ENCODE data around the gene THRB.
A peak's percentile ranks its signal among the peaks of the same experiment; 100 is the strongest.

The THRB gene

DNA sequence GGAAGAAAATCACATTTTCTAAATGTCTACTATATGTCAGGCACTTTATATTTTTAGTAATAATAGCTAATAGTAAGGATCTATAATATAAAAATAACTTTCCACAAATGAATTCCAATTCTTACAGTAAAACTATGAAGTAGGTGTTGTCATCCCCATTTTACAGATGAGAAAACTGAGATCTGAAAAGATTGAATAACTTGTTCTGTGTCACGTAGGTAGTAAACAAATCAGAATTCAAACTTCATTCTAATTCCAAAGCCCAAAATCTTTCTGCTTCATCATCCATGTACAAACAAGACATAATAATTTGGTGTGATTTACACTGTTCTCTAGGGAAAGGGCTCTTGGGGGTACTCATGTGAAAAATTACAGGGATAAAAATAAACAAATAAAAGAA is 130.3 kb downstream of the THRB start:
- no peak overlapping the region for H3K27ac ChIP-seq
- DNase-seq (ENCODE audit: low spot score), result no peak
- TF ChIP-seq, protein P1, sequence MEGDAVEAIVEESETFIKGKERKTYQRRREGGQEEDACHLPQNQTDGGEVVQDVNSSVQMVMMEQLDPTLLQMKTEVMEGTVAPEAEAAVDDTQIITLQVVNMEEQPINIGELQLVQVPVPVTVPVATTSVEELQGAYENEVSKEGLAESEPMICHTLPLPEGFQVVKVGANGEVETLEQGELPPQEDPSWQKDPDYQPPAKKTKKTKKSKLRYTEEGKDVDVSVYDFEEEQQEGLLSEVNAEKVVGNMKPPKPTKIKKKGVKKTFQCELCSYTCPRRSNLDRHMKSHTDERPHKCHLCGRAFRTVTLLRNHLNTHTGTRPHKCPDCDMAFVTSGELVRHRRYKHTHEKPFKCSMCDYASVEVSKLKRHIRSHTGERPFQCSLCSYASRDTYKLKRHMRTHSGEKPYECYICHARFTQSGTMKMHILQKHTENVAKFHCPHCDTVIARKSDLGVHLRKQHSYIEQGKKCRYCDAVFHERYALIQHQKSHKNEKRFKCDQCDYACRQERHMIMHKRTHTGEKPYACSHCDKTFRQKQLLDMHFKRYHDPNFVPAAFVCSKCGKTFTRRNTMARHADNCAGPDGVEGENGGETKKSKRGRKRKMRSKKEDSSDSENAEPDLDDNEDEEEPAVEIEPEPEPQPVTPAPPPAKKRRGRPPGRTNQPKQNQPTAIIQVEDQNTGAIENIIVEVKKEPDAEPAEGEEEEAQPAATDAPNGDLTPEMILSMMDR (IDR thresholded peaks at IDR 0.05), result no peak
- H3K4me3 ChIP-seq, result no peak overlapping the region

DNA sequence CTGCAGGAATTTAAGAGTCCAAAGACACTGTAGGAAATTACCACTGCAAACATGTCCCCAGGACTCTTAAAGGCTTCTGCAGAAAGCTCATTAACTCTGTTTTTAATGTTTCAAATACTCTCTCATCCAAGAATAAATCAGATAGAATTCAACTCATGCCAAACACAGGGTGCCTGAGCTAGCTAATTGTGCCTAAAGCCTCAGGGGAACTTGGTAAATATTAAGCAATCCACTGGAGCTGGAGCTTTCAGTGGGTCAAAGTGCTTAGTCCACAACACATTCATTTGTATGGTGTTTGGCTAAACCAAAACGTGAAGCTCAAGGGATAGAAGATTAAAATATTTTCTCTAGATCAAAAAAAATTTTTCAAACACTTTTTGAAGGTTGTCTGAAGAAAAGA is 131.4 kb downstream of the THRB start:
- TF ChIP-seq, protein P1 (IDR thresholded peaks at IDR 0.05), result no peak
- Histone ChIP-seq H3K27ac (peak overlapping the region in 1 of 2 donors; percentile 12), H3K4me3 (no peak overlapping the region)
- DNase-seq (ENCODE audit: low spot score), result no peak

DNA sequence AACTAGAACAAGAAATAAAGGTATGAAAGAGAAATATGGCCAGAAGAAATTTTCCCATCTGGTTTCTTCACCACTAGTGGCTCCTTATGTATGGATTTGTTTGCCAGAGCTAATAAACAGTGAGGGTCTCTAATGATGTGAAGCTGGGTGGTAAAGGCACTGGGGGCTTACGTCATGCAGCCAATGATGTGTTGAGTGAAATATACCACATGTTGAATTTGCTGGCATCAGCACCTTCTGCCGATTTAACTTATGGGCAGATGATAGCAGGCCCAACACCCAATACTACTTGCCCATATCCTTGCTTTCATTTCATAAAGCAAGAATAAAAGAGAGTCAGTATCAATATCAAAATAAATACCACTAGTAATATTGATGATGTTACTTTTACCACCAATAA is 133.0 kb downstream of the THRB start:
- TF ChIP-seq, protein P1 (IDR thresholded peaks at IDR 0.05), result no peak
- Histone ChIP-seq H3K4me3 (no peak overlapping the region), H3K27ac (no peak overlapping the region)
- no peak for DNase-seq (ENCODE audit: low spot score)

DNA sequence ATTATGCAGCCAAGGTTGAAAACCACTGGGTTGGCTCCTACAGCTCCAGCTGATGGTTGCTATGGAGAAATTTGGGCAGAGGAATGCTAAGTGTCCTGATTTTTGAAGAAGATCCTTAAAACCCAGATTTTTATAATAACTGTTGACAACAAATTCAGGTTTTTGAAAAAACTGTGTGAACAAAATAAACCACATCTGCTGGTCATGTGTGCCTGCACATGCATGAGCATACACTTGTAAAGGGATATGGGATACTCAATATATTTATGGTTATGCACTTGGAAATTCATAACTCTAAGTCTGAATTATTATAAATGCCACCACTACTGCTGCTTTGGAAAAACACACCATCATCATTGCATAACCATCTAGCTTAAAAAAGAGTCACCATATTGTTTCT is 133.7 kb downstream of the THRB start:
- no peak overlapping the region for H3K27ac ChIP-seq
- DNase-seq (ENCODE audit: low spot score), result no peak
- H3K4me3 ChIP-seq, result no peak overlapping the region

DNA sequence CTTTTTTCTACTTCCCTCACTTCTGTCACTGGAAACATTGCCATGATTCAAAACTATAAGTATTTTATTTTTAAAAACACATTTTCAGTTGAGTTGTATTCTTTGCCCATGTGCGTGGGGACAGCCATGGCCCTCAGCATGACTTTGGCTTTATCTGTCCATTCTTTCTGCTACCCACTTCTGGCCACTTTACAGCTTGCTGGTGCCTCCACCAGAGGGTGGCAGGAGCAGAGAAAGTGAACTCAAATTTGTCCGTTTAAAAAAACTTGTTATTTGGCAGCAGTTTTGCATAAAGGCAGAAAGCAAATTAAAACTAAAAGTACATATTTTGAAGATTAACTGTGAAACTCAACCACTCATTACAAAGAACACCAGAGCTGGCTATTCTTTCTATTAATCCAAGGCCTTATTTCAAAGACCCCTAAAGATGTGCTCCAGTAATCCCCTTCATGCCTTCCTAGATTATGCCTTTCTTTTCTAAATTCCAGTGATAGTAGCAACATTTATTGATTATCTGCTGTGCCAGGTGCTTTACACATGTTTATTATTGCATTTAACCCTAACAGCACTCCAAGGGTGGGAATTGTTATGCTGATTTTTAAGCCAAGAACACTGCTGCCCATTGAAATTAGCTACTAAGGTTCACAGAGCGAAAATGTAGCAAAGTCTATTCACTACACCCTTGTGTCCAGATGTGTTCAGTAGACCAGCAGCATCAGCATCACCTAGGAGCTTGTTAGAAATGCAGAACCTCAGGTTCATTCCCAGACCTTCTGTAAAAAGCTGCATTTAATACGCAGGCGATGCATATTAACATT is 134.8 kb downstream of the THRB start:
- TF ChIP-seq, protein P1 (IDR thresholded peaks at IDR 0.05), result no peak
- no peak for DNase-seq (ENCODE audit: low spot score)
- no peak overlapping the region for H3K4me3 ChIP-seq
- no peak overlapping the region for H3K27ac ChIP-seq

More for the DNA sequence above, 133.7 kb downstream of the THRB start:
- TF ChIP-seq, protein P1 (IDR thresholded peaks at IDR 0.05), result no peak

DNA sequence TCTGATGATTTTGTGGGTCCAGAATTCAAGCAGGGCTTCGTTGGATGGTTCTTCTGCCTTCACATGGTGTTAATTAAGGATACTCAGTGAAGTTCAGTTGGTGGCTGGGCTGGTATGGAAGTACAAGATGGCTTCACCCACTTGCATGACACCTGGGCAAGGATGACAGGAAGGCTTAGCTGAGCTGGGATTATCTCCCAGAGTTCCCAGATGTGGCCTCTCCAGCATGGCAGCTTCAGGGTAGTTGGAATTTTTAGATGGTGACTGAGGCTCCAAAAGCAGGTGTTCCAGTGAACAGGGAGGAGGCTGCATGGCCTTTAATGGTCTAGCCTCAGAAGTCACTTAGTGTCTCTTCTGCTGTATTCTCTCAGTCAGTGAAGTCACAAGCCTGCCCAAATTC is 135.5 kb downstream of the THRB start:
- no peak for DNase-seq (ENCODE audit: low spot score)
- TF ChIP-seq, protein P1 (IDR thresholded peaks at IDR 0.05), result no peak
- peak overlapping the region; percentile 26 to 58 for H3K27ac ChIP-seq

DNA sequence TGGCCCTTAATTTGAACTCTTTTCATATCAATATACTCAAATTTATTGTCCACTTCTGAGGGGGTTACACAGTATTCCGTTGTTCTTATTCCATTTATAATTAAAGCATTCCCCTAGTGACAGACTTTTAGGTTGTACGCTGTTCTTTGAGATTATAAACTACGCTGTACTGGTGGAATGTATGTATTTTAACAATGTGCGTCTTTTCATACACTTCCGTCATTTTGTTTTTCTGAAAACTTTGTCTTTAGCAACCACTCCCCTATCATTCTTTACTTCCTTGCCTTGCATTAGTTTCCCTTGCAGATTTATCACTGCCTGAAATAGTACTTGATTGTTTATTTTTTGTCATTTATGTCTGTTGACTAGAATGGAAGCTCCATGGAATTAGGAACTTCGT is 137.0 kb downstream of the THRB start:
- H3K27ac ChIP-seq, result peak overlapping the region; percentile 26 to 61
- TF ChIP-seq, protein P1 (IDR thresholded peaks at IDR 0.05), result no peak
- no peak for DNase-seq (ENCODE audit: low spot score)
- no peak overlapping the region for H3K4me3 ChIP-seq

More for the DNA sequence above, 135.5 kb downstream of the THRB start:
- H3K4me3 ChIP-seq, result no peak overlapping the region

All from coronary artery (tissue), 2 donors.